K562 (cell line): Measurements from ENCODE around the gene SLC16A4. TPM values are rescaled to one million over a fixed set of nuclear protein-coding genes. Genes with fewer than 3 reads are reported as not detected.
A peak's percentile ranks its signal among the peaks of the same experiment; 100 is the strongest.

Source experiments
- ATAC-seq: fragments of 200-7000 bp; cut with Tn5 transposase; 3 replicates; pipeline ENCODE4 v1.9.1; 2020; ENCODE audit warnings: moderate library complexity
- BruUV-seq: library from RNA; stranded (reverse); fragments of 400-500 nt; replicated peaks from 2 replicates; lab custom pipeline; 2021; lab: Mats Ljungman, UMichigan
- CTCF ChIA-PET: fragments of 300-600 bp; formaldehyde crosslinking; extraction: SDS; loops from one replicate; lab custom pipeline; 2021; ENCODE audit warnings: low intra/inter-chr PET ratio; lab: Yijun Ruan, JAX
- POLR2A ChIA-PET: fragments of 300-600, 350-650 bp; sonication (Branson Sonifier 250); formaldehyde crosslinking; extraction: SDS; loops from one replicate; lab custom pipeline; 2021; ENCODE audit warnings: antibody characterized with exemption, inconsistent platforms; lab: Yijun Ruan, JAX
- DNase-seq, 4 experiments: peaks; one replicate each; pipeline versions ENCODE4 v3.0.0 to v3.0.0-alpha.2; 2011 to 2018; ENCODE audit warnings: low spot score in 3 of 4, mixed read lengths in 3 of 4; ENCODE audit errors: extremely low read depth in 1 of 4
- FAIRE-seq: peaks from 2 replicates; lab custom pipeline; 2011; peaks lifted over from hg19 to GRCh38; lab: Jason Lieb, UNC
- H2AFZ ChIP-seq: 2 replicates; pipeline ENCODE4 v1.6.0; 2011; ENCODE audit warnings: low read depth, low read length, control low read depth, inconsistent platforms
- H3K27ac ChIP-seq: fragments of 200-600 bp; 3 replicates; pipeline ENCODE4 v1.8.0; 2011; ENCODE audit warnings: low read depth, mild to moderate bottlenecking, control low read depth, inconsistent platforms, low read length, moderate library complexity, mixed read lengths; ENCODE audit errors: extremely low read depth
- H3K27me3 ChIP-seq, 2 experiments: fragments of 300-600 bp in 1 of 2; 2 replicates in 1 of 2; 3 replicates in 1 of 2; pipeline versions ENCODE4 v1.6.0 to v1.8.0; 2011; ENCODE audit warnings: inconsistent platforms in 2 of 2, low read length in 2 of 2, mild to moderate bottlenecking in 1 of 2, mixed read lengths in 1 of 2, moderate library complexity in 1 of 2; ENCODE audit not compliant: control insufficient read depth in 2 of 2, insufficient read depth in 2 of 2
- H3K36me3 ChIP-seq: fragments of 300-600 bp; 3 replicates; pipeline ENCODE4 v1.8.0; 2011; ENCODE audit warnings: mild to moderate bottlenecking, low read length, inconsistent platforms; ENCODE audit not compliant: control insufficient read depth, insufficient read depth
- H3K4me1 ChIP-seq, 2 experiments: fragments of 200-600 bp in 1 of 2; replicated peaks in 1 of 2; 2 replicates in 1 of 2; 3 replicates in 1 of 2; pipeline versions ENCODE4 v1.5.1 to v1.8.0; 2011; ENCODE audit warnings: inconsistent platforms in 2 of 2, low read length in 2 of 2, mild to moderate bottlenecking in 1 of 2, mixed read lengths in 1 of 2, moderate library complexity in 1 of 2; ENCODE audit not compliant: control insufficient read depth in 2 of 2, insufficient read depth in 2 of 2
- H3K4me2 ChIP-seq: 2 replicates; pipeline ENCODE4 v1.6.1; 2011; ENCODE audit warnings: low read length, control low read depth, inconsistent platforms, mixed read lengths; ENCODE audit not compliant: insufficient read depth
- H3K4me3 ChIP-seq: fragments of 200-600 bp; sonication (generic), shearing (Covaris generic); 2 replicates; pipeline ENCODE4 v1.5.1; 2016; ENCODE audit warnings: control low read depth, inconsistent platforms
- H3K79me2 ChIP-seq: fragments of 200-600 bp; 3 replicates; pipeline ENCODE4 v1.8.0; 2011; ENCODE audit warnings: low read length, inconsistent platforms; ENCODE audit not compliant: control insufficient read depth, insufficient read depth
- H3K9ac ChIP-seq, 2 experiments: 2 replicates each; pipeline versions ENCODE4 v1.6.0 to v1.6.1; 2011; ENCODE audit warnings: low read depth in 2 of 2, low read length in 2 of 2, control low read depth in 1 of 2, inconsistent platforms in 1 of 2, mild to moderate bottlenecking in 1 of 2, mixed read lengths in 1 of 2; ENCODE audit not compliant: insufficient read depth in 1 of 2
- H3K9me1 ChIP-seq: one replicate; pipeline ENCODE4 v1.6.0; 2011; ENCODE audit warnings: inconsistent platforms, mild to moderate bottlenecking, low read length, moderate library complexity; ENCODE audit not compliant: control insufficient read depth, insufficient read depth
- H3K9me3 ChIP-seq: replicated peaks from 2 replicates; pipeline ENCODE4 v1.5.1; 2011; ENCODE audit warnings: low read depth, low read length, inconsistent platforms; ENCODE audit not compliant: control insufficient read depth, insufficient read depth
- H4K20me1 ChIP-seq: replicated peaks from 2 replicates; pipeline ENCODE4 v1.6.1; 2011; ENCODE audit warnings: low read length, inconsistent platforms, mixed read lengths; ENCODE audit not compliant: control insufficient read depth, insufficient read depth
- ATF3 ChIP-seq, 2 experiments: fragments of 450-650 bp in 1 of 2; sonication (generic) in 1 of 2; formaldehyde crosslinking in 1 of 2; IDR thresholded peaks in 1 of 2; conservative IDR thresholded peaks in 1 of 2; 2 replicates each; pipeline versions ENCODE4 v1.6.1 to v1.8.1; 2016 to 2023; ENCODE audit warnings: mild to moderate bottlenecking in 2 of 2, moderate library complexity in 2 of 2, inconsistent platforms in 1 of 2, missing genetic modification reagents in 1 of 2
- C11orf30 ChIP-seq: fragments of 450-650 bp; IDR thresholded peaks from 2 replicates; pipeline ENCODE4 v1.6.1; 2016; ENCODE audit warnings: low read depth, mild to moderate bottlenecking
- CBFA2T2 ChIP-seq: fragments of 450-650 bp; conservative IDR thresholded peaks from 2 replicates; pipeline ENCODE4 v1.6.1; 2017; ENCODE audit warnings: mild to moderate bottlenecking
- CBFA2T3 ChIP-seq: fragments of 450-650 bp; IDR thresholded peaks from 2 replicates; pipeline ENCODE4 v1.6.1; 2017
- CEBPB ChIP-seq: fragments of 450-650 bp; IDR thresholded peaks from 2 replicates; pipeline ENCODE4 v1.6.1; 2016; ENCODE audit warnings: missing genetic modification characterization, missing compliant biosample characterization
- GABPA ChIP-seq: fragments of 200-800 bp; sonication (Bioruptor generic); conservative IDR thresholded peaks from 2 replicates; pipeline ENCODE4 v1.6.1; 2016; ENCODE audit warnings: low read depth, missing genetic modification characterization, missing compliant biosample characterization
- MAFF ChIP-seq: IDR thresholded peaks from 2 replicates; pipeline ENCODE4 v1.6.1; 2012; ENCODE audit warnings: low read length, improper control_type of control experiment
- MAFG ChIP-seq: fragments of 450-650 bp; conservative IDR thresholded peaks from 2 replicates; pipeline ENCODE4 v1.6.1; 2016; ENCODE audit warnings: missing genetic modification characterization, missing compliant biosample characterization
- NFE2 ChIP-seq: IDR thresholded peaks from 2 replicates; pipeline ENCODE4 v1.6.1; 2014; ENCODE audit warnings: antibody characterized with exemption, low read depth
- NR0B1 ChIP-seq: fragments of 450-650 bp; IDR thresholded peaks from one replicate; pipeline ENCODE4 v1.6.1; 2018; ENCODE audit warnings: mild to moderate bottlenecking, moderate library complexity; ENCODE audit not compliant: partially characterized antibody
- NR1H2 ChIP-seq: sonication (generic); formaldehyde crosslinking; IDR thresholded peaks from 2 replicates; pipeline ENCODE4 v1.4.0; 2020; ENCODE audit warnings: mild to moderate bottlenecking, missing genetic modification reagents
- RCOR1 ChIP-seq, 2 experiments: IDR thresholded peaks; 2 replicates each; pipeline ENCODE4 v1.6.1; 2012; ENCODE audit warnings: low read depth in 2 of 2, low read length in 2 of 2, borderline replicate concordance in 1 of 2, improper control_type of control experiment in 1 of 2
- RUNX1 ChIP-seq: sonication (generic); IDR thresholded peaks from 2 replicates; pipeline ENCODE4 v1.6.1; 2016; ENCODE audit warnings: antibody characterized with exemption, low read depth
- SMARCE1 ChIP-seq: fragments of 450-650 bp; IDR thresholded peaks from 2 replicates; pipeline ENCODE4 v1.7.1; 2016; ENCODE audit warnings: mild to moderate bottlenecking
- VEZF1 ChIP-seq: fragments of 200-800 bp; sonication (Bioruptor generic); IDR thresholded peaks from 2 replicates; pipeline ENCODE4 v1.6.1; 2017; ENCODE audit warnings: missing genetic modification characterization, missing compliant biosample characterization
- ZC3H11A ChIP-seq: IDR thresholded peaks from 2 replicates; pipeline ENCODE4 v1.6.1; 2012; ENCODE audit warnings: low read depth, low read length, improper control_type of control experiment
- ZC3H8 ChIP-seq: fragments of 450-650 bp; IDR thresholded peaks from 2 replicates; pipeline ENCODE4 v1.6.1; 2017
- ZFPM2 ChIP-seq: fragments of 250-450 bp; sonication (Bioruptor Pico); IDR thresholded peaks from 2 replicates; pipeline ENCODE4 v1.5.1; 2022; ENCODE audit warnings: mild to moderate bottlenecking
- ZNF143 ChIP-seq: sonication (generic); formaldehyde crosslinking; IDR thresholded peaks from 2 replicates; pipeline ENCODE4 v1.9.0; 2022; ENCODE audit warnings: mild to moderate bottlenecking, missing genetic modification reagents
- ZNF316 ChIP-seq: fragments of 450-650 bp; IDR thresholded peaks from 2 replicates; pipeline ENCODE4 v1.6.1; 2016
- ZNF384 ChIP-seq: IDR thresholded peaks from 2 replicates; pipeline ENCODE4 v1.6.1; 2012; ENCODE audit warnings: low read depth, low read length, improper control_type of control experiment
- WGBS: fragments of 100-300 bp; shearing (Covaris generic); methylation state at CpG from one replicate; pipeline ENCODE4 v1.1.6; 2016; ENCODE audit warnings: low coverage, mixed read lengths; ENCODE audit not compliant: insufficient coverage; ENCODE audit errors: missing lambda C conversion rate; 5-methylcytosine and 5-hydroxymethylcytosine counted together
- in situ Hi-C: fragments of 300-500 bp; cut with MboI; formaldehyde crosslinking; loops from 4 replicates; pipeline ENCODE4 v1.15.0; 2018; ENCODE audit warnings: inconsistent platforms, mixed read lengths
- intact Hi-C: fragments of 100-400 bp; cut with micrococcal nuclease; formaldehyde crosslinking; loops from 2 replicates; pipeline ENCODE4 v1.14.2; 2022
- polyA plus RNA-seq, 8 experiments: library from polyadenylated mRNA; depleted of rRNA in 4 of 8; stranded (reverse) in 5 of 8; unstranded in 3 of 8; fragments of >200 nt; fragmentation: Nextera tagmentation in 2 of 8; fragmentation: Illumina TruSeq in 1 of 8; extraction: Ambion mirVana in 2 of 8; extraction: Trizol in 1 of 8; gene quantifications; 2 replicates each; pipeline versions ENCODE4 v1.2.1 to v1.2.3, GENCODE V29; 2011 to 2014; ENCODE audit warnings: inconsistent platforms in 1 of 8, missing spikeins in 1 of 8
- total RNA-seq, 7 experiments: library from RNA; depleted of rRNA in 6 of 7; stranded (reverse); fragments of >200 nt in 6 of 7; fragmentation: Illumina TruSeq in 2 of 7; extraction: Trizol in 2 of 7; gene quantifications; 2 replicates each; pipeline versions ENCODE4 v1.2.1 to v1.2.3, GENCODE V29; 2011 to 2021; ENCODE audit warnings: low replicate concordance in 1 of 7

SLC16A4 gene
- total and polyA plus RNA-seq, 9 of the 15 experiments (the other 6 are each of a cell fraction or from before 2014, with no cell fraction given), result 0.04 to 0.31 (median 0.18) TPM; not detected in 1

- ATAC-seq (0 out of 3 replicates have a peak, but pooled peaks have one; percentile 20), DNase-seq (peak in 1 of 4 experiments; percentile 16), FAIRE-seq (no peak)
- Histone ChIP-seq H3K9ac (no peak overlapping the region), H3K9me1 (no peaks in the 10 kb centered on the region), H3K27ac (no peak overlapping the region), H3K36me3 (peaks cover 47% of the 10 kb centered on the region), H2AFZ (no peak overlapping the region), H3K9me3 (no peaks in the 10 kb centered on the region), H4K20me1 (no peaks in the 10 kb centered on the region), H3K27me3 (no peaks in the 10 kb centered on the region), H3K79me2 (no peaks in the 10 kb centered on the region), H3K4me3 (no peak overlapping the region), H3K4me2 (no peak overlapping the region), H3K4me1 (no peaks in the 10 kb centered on the region)
- 72% methylated on average over 4 of the region's 5 CpGs for WGBS
- no TSS peak for BruUV-seq
- ChIA-PET POLR2A (interaction anchor here (0.9 to 3.9 kb wide), 6 partner anchors 11 to 45 kb away, joined by 3 to 17 read pairs (median 12); partner anchors contain the start of gene RBM15), CTCF (interaction anchor here (0.6 to 0.7 kb wide), 2 partner anchors 42 to 1576 kb away, joined by 3 to 4 read pairs; no protein-coding TSS in a partner anchor)
- intact Hi-C loops (no loop called here), in situ Hi-C loops (no loop called here)
- no peak for TF ChIP-seq ZC3H11A
- TF ChIP-seq CBFA2T2, result no peak
- TF ChIP-seq RCOR1 (IDR thresholded peaks at IDR 0.05; ENCODE audit: borderline replicate concordance in 1 of 2, low read depth in 2 of 2, low read length in 2 of 2), result no peak
- TF ChIP-seq NR1H2 (CRISPR knock-in tag), result no peak
- TF ChIP-seq ATF3 (IDR thresholded peaks at IDR 0.05), result no peak
- TF ChIP-seq ATF3 (CRISPR knock-in tag; conservative IDR thresholded peaks at IDR 0.05), result no peak
- TF ChIP-seq CEBPB (tag), result peak; percentile 58; the same call in 1 of the 2 replicates
- TF ChIP-seq ZNF143 (CRISPR knock-in tag), result no peak
- TF ChIP-seq ZC3H8, result no peak
- no peak for TF ChIP-seq RUNX1
- peak; percentile 55 for TF ChIP-seq GABPA (tag)
- peak; percentile 76 for TF ChIP-seq MAFG
- peak; percentile 24; the same call in 1 of the 2 replicates for TF ChIP-seq VEZF1
- peak; percentile 70; the same call in 1 of the 2 replicates for TF ChIP-seq C11orf30
- TF ChIP-seq SMARCE1, result 0 out of 2 replicates have a peak, but pooled peaks have one; percentile 18
- TF ChIP-seq CBFA2T3, result no peak
- peak; percentile 20; the same call in 1 of the 2 replicates for TF ChIP-seq MAFF
- TF ChIP-seq ZNF316, result peak; percentile 67
- no peak for TF ChIP-seq ZFPM2 (CRISPR knock-in tag)
- peak; percentile 47; the same call in 1 of the 2 replicates for TF ChIP-seq ZNF384
- peak; percentile 74; the same call in 1 of the 2 replicates for TF ChIP-seq NFE2
- no peak for TF ChIP-seq NR0B1
Observed at GRCh38 chr1:110383251-110383990, 7.4 kb downstream of the SLC16A4 start.
